D721Med (cell line): ENCODE results near the gene POLE.

Source experiments
- DNase-seq: peaks from one replicate; pipeline ENCODE4 v3.0.0; 2011; ENCODE audit warnings: low spot score; ENCODE audit not compliant: insufficient read length
- FAIRE-seq: peaks from 2 replicates; lab custom pipeline; 2011; peaks lifted over from hg19 to GRCh38; lab: Jason Lieb, UNC
- TF ChIP-seq, protein P1 (sequence below): IDR thresholded peaks from 2 replicates; pipeline ENCODE4 v1.5.1; 2012; ENCODE audit warnings: mild to moderate bottlenecking, control low read depth; ENCODE audit not compliant: insufficient read depth; ENCODE audit errors: missing control alignments

Gene POLE

DNA sequence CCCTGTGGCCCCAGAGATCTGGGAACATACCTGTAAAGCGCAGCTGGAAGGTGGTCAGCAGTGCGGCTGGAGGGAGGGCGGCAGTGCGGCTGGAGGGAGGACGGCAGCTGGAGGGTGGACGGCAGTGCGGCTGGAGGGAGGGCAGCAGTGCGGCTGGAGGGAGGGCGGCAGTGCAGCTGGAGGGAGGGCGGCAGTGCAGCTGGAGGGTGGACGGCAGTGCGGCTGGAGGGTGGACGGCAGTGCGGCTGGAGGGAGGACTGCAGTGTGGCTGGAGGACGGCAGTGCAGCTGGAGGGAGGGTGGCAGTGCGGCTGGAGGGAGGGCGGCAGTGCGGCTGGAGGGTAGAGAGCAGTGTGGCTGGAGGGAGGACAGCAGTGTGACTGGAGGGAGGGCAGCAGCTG lies 100.2 kb downstream of the POLE start:
- DNase-seq (no peak), FAIRE-seq (no peak)
- TF ChIP-seq, protein P1, sequence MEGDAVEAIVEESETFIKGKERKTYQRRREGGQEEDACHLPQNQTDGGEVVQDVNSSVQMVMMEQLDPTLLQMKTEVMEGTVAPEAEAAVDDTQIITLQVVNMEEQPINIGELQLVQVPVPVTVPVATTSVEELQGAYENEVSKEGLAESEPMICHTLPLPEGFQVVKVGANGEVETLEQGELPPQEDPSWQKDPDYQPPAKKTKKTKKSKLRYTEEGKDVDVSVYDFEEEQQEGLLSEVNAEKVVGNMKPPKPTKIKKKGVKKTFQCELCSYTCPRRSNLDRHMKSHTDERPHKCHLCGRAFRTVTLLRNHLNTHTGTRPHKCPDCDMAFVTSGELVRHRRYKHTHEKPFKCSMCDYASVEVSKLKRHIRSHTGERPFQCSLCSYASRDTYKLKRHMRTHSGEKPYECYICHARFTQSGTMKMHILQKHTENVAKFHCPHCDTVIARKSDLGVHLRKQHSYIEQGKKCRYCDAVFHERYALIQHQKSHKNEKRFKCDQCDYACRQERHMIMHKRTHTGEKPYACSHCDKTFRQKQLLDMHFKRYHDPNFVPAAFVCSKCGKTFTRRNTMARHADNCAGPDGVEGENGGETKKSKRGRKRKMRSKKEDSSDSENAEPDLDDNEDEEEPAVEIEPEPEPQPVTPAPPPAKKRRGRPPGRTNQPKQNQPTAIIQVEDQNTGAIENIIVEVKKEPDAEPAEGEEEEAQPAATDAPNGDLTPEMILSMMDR, result no peak

DNA sequence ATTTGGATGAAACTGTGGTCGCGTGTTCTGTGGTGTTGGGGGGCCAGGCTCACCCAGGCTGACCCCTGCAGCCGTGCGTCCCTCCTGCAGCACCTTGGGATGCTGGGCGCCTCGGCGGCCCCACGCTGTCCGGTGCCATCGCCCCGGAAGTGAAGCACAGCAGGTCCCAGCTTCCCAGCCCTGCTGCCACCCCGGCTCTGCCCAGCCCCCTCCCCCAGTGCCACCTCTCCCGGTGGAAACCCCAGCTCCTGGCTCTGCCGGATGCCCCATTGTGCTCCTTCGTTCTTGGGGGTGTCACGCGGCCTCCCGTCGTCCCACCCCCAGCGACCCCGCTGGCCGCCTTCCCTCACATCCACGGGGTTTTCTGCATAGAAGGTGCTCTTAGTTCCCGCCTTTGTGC lies 102.0 kb downstream of the POLE start:
- no peak for DNase-seq
- TF ChIP-seq, protein P1, result no peak
- FAIRE-seq, result no peak

DNA sequence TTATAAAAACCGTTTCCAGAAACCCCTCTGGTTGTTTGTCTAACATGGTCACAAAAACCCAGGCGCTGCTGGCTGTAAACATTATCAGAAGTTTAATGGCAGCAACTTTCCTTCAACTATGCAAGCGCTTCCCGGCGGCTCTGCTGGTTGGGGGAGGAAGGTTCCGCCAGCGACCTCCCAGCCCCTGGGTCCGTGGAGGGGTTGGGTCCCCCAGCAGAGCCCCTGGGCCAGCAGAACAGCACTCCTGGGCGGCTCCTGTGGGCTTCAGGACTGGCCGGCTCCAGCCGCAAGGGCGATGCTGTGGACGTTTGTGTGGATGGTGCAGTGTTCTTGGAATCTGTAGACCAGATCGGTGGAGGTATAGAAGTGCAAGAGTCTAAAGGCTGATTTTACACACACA lies 102.7 kb downstream of the POLE start:
- FAIRE-seq (no peak), DNase-seq (no peak)
- TF ChIP-seq, protein P1, result no peak

DNA sequence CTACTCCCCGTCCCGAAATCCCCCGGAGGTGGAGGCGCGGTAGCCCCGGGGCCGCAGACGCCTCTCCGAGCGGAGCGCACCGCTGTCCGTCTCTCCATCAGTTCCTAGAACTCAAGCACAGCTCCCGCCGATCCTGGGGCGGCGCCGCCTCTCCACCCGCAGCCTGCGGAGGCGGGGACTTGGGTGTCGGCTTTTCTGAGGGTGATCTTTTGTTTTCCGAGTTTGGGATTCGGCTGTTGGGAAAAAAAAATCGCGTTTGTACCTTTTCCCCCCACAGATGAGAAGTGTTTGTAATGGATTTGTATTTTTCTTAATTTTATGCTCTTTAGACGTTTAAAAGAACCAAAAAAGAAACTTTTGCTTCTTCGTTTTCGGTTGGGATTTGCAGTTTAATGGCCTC lies 103.4 kb downstream of the POLE start:
- DNase-seq (no peak), FAIRE-seq (no peak)
- TF ChIP-seq, protein P1, result no peak

DNA sequence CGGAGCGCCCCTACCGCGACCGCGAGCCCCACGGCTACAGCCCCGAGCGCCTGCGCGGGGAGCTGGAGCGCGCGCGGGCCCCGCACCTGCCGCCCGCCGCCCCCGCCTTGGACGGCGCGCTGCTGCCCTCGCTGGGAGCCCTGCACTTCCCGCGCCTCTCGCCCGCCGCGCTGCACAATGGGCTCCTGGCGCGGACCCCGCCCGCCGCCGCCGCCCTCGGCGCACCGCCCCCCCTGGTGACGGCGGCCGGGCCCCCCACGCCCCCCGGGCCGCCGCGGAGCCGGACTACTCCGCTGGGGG lies 103.8 kb downstream of the POLE start:
- TF ChIP-seq, protein P1, result no peak
- DNase-seq (no peak), FAIRE-seq (no peak)

DNA sequence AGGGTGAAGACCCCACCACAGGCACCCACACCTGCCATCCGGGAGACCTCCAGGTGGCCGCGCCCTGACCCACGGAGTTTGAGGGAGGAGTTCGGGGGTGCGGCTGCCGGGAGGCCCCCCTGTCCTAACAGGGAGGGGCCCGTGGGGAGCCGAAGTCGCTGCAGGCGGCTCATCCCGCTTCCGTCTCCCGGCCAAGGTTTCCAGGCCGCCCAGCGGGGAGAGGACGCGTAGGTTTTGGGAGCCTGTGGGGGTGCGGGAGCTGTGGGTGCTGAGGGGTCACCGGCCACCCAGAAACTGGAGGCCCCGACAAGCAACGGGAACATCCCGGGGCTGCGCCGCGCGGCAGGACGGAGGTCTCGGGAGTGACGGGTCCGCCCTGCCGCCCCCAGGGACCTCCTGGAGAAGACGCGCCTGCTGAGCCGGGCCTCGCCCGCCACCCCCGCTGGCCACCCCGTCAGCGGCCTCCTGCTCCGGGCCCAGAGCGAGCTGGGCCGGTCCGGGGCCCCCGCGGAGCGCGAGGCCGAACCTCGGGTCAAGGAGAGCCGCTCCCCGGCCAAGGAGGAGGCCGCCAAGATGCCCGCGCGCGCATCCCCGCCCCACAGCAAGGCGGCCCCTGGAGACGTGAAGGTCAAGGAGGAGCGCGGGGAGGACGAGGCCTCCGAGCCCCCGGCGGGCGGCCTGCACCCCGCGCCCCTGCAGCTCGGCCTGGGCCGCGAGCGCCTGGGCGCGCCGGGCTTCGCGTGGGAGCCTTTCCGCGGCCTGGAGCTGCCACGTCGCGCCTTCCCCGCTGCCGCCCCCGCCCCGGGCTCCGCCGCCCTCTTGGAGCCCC lies 104.3 kb downstream of the POLE start:
- FAIRE-seq (no peak), DNase-seq (no peak)
- TF ChIP-seq, protein P1, result no peak

DNA sequence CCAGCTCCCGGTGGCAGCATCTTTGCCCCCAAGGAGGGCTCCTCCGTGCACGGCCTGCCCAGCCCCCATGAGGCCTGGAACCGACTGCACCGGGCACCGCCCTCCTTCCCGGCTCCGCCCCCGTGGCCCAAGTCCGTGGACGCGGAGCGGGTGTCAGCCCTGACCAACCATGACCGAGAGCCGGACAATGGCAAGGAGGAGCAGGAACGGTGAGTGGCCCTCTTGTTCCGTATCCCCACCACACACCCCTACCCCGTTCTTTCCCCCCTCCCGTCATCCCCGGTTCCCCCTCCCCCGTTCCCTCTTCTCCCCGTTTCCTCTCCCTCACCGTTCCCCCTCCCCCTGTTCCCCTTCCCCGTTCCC lies 105.1 kb downstream of the POLE start:
- DNase-seq (no peak), FAIRE-seq (no peak)
- TF ChIP-seq, protein P1, result no peak
